HEK293 (cell line): ENCODE results near the gene UBB.

ENCODE experiments used
- EGR2 ChIP-seq: fragments of 450-650 bp; formaldehyde crosslinking; IDR thresholded peaks from 2 replicates; pipeline ENCODE4 v1.5.1; 2016; ENCODE audit warnings: low read depth, missing biosample characterization, missing genetic modification characterization
- GFI1B ChIP-seq: fragments of 450-650 bp; formaldehyde crosslinking; IDR thresholded peaks from 2 replicates; pipeline ENCODE4 v1.5.1; 2016; ENCODE audit warnings: missing biosample characterization, missing genetic modification characterization
- GLIS2 ChIP-seq: fragments of 450-650 bp; formaldehyde crosslinking; IDR thresholded peaks from 2 replicates; pipeline ENCODE4 v1.5.1; 2016; ENCODE audit warnings: missing biosample characterization, missing genetic modification characterization
- KLF8 ChIP-seq: fragments of 450-650 bp; formaldehyde crosslinking; IDR thresholded peaks from 2 replicates; pipeline ENCODE4 v1.5.1; 2016; ENCODE audit warnings: missing biosample characterization, missing genetic modification characterization
- SETDB1 ChIP-seq: IDR thresholded peaks from one replicate; pipeline ENCODE4 v1.6.1; 2017; ENCODE audit warnings: mild to moderate bottlenecking, low read length, moderate library complexity, mixed read lengths; ENCODE audit not compliant: insufficient read length
- ZBTB8A ChIP-seq: fragments of 450-650 bp; formaldehyde crosslinking; IDR thresholded peaks from 2 replicates; pipeline ENCODE4 v1.5.1; 2016; ENCODE audit warnings: missing biosample characterization, missing genetic modification characterization
- ZFP37 ChIP-seq: fragments of 450-650 bp; formaldehyde crosslinking; IDR thresholded peaks from 2 replicates; pipeline ENCODE4 v1.5.1; 2016; ENCODE audit warnings: missing biosample characterization, missing genetic modification characterization
- ZNF140 ChIP-seq: fragments of 450-650 bp; formaldehyde crosslinking; IDR thresholded peaks from 2 replicates; pipeline ENCODE4 v1.5.1; 2016; ENCODE audit warnings: missing biosample characterization, missing genetic modification characterization
- ZNF214 ChIP-seq: fragments of 450-650 bp; formaldehyde crosslinking; IDR thresholded peaks from 2 replicates; pipeline ENCODE4 v1.5.1; 2017; ENCODE audit warnings: missing biosample characterization, mild to moderate bottlenecking, missing genetic modification characterization, borderline replicate concordance
- ZNF221 ChIP-seq: fragments of 450-650 bp; formaldehyde crosslinking; IDR thresholded peaks from 2 replicates; pipeline ENCODE4 v1.5.1; 2017; ENCODE audit warnings: missing biosample characterization, missing genetic modification characterization, borderline replicate concordance
- ZNF311 ChIP-seq: fragments of 450-650 bp; formaldehyde crosslinking; IDR thresholded peaks from 2 replicates; pipeline ENCODE4 v1.5.1; 2017; ENCODE audit warnings: missing biosample characterization, missing genetic modification characterization, borderline replicate concordance
- ZNF354C ChIP-seq: fragments of 450-650 bp; formaldehyde crosslinking; IDR thresholded peaks from 2 replicates; pipeline ENCODE4 v1.5.1; 2016; ENCODE audit warnings: missing biosample characterization, missing genetic modification characterization, low read depth, borderline replicate concordance
- ZNF391 ChIP-seq: fragments of 450-650 bp; formaldehyde crosslinking; IDR thresholded peaks from 2 replicates; pipeline ENCODE4 v1.5.1; 2016; ENCODE audit warnings: low read depth, missing biosample characterization, missing genetic modification characterization, borderline replicate concordance
- ZNF416 ChIP-seq: fragments of 450-650 bp; formaldehyde crosslinking; IDR thresholded peaks from 2 replicates; pipeline ENCODE4 v1.5.1; 2016; ENCODE audit warnings: missing biosample characterization, missing genetic modification characterization
- ZNF530 ChIP-seq: fragments of 450-650 bp; formaldehyde crosslinking; IDR thresholded peaks from 2 replicates; pipeline ENCODE4 v1.5.1; 2016; ENCODE audit warnings: low read depth, missing biosample characterization, missing genetic modification characterization
- ZNF571 ChIP-seq: fragments of 450-650 bp; formaldehyde crosslinking; IDR thresholded peaks from 2 replicates; pipeline ENCODE4 v1.5.0; 2017; ENCODE audit warnings: missing biosample characterization, missing genetic modification characterization
- ZNF626 ChIP-seq: fragments of 450-650 bp; sonication (Bioruptor Pico); formaldehyde crosslinking; IDR thresholded peaks from 2 replicates; pipeline ENCODE4 v1.5.1; 2018; ENCODE audit warnings: missing biosample characterization, missing genetic modification characterization, inconsistent platforms
- ZNF776 ChIP-seq: fragments of 450-650 bp; formaldehyde crosslinking; IDR thresholded peaks from 2 replicates; pipeline ENCODE4 v1.5.0; 2017; ENCODE audit warnings: missing biosample characterization, missing genetic modification characterization, borderline replicate concordance
- ZNF791 ChIP-seq: fragments of 450-650 bp; formaldehyde crosslinking; IDR thresholded peaks from 2 replicates; pipeline ENCODE4 v1.5.1; 2016; ENCODE audit warnings: missing biosample characterization, missing genetic modification characterization
- TF ChIP-seq, protein P1 (sequence below): fragments of 450-650 bp; formaldehyde crosslinking; IDR thresholded peaks from 2 replicates; pipeline ENCODE4 v1.5.1; 2016; ENCODE audit warnings: missing biosample characterization, missing genetic modification characterization
- TF ChIP-seq, protein P2 (sequence below): fragments of 450-650 bp; IDR thresholded peaks from 2 replicates; pipeline ENCODE4 v1.5.1; 2018; ENCODE audit warnings: missing biosample characterization, missing genetic modification characterization
- TF ChIP-seq, protein P3 (sequence below): fragments of 450-650 bp; formaldehyde crosslinking; IDR thresholded peaks from 2 replicates; pipeline ENCODE4 v1.5.1; 2016; ENCODE audit warnings: missing biosample characterization, missing genetic modification characterization
- TF ChIP-seq, protein P4 (sequence below): sonication (generic); formaldehyde crosslinking; IDR thresholded peaks from 2 replicates; pipeline ENCODE4 v1.8.1; 2022; ENCODE audit warnings: mild to moderate bottlenecking, moderate library complexity, missing genetic modification reagents
- TF ChIP-seq, protein P5 (sequence below): fragments of 450-650 bp; formaldehyde crosslinking; IDR thresholded peaks from 2 replicates; pipeline ENCODE4 v1.5.1; 2016; ENCODE audit warnings: missing biosample characterization, missing genetic modification characterization
- TF ChIP-seq, protein P6 (sequence below): fragments of 450-650 bp; formaldehyde crosslinking; IDR thresholded peaks from 2 replicates; pipeline ENCODE4 v1.5.1; 2016; ENCODE audit warnings: missing biosample characterization, missing genetic modification characterization
- TF ChIP-seq, protein P7 (sequence below): fragments of 450-650 bp; formaldehyde crosslinking; conservative IDR thresholded peaks from 2 replicates; pipeline ENCODE4 v1.5.1; 2016; ENCODE audit warnings: low read depth, missing biosample characterization, missing genetic modification characterization

The UBB gene

DNA sequence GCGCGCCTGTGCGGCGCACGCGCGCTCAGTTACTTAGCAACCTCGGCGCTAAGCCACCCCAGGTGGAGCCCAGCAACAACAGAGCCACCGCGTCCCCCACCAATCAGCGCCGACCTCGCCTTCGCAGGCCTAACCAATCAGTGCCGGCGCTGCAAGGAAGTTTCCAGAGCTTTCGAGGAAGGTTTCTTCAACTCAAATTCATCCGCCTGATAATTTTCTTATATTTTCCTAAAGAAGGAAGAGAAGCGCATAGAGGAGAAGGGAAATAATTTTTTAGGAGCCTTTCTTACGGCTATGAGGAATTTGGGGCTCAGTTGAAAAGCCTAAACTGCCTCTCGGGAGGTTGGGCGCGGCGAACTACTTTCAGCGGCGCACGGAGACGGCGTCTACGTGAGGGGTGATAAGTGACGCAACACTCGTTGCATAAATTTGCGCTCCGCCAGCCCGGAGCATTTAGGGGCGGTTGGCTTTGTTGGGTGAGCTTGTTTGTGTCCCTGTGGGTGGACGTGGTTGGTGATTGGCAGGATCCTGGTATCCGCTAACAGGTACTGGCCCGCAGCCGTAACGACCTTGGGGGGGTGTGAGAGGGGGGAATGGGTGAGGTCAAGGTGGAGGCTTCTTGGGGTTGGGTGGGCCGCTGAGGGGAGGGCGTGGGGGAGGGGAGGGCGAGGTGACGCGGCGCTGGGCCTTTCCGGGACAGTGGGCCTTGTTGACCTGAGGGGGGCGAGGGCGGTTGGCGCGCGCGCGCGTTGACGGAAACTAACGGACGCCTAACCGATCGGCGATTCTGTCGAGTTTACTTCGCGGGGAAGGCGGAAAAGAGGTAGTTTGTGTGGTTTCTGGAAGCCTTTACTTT is at the start of gene UBB (continued):
- TF ChIP-seq, protein P1, sequence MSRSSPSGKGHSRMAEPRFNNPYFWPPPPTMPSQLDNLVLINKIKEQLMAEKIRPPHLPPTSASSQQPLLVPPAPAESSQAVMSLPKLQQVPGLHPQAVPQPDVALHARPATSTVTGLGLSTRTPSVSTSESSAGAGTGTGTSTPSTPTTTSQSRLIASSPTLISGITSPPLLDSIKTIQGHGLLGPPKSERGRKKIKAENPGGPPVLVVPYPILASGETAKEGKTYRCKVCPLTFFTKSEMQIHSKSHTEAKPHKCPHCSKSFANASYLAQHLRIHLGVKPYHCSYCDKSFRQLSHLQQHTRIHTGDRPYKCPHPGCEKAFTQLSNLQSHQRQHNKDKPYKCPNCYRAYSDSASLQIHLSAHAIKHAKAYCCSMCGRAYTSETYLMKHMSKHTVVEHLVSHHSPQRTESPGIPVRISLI = no peak
- TF ChIP-seq, protein P2, sequence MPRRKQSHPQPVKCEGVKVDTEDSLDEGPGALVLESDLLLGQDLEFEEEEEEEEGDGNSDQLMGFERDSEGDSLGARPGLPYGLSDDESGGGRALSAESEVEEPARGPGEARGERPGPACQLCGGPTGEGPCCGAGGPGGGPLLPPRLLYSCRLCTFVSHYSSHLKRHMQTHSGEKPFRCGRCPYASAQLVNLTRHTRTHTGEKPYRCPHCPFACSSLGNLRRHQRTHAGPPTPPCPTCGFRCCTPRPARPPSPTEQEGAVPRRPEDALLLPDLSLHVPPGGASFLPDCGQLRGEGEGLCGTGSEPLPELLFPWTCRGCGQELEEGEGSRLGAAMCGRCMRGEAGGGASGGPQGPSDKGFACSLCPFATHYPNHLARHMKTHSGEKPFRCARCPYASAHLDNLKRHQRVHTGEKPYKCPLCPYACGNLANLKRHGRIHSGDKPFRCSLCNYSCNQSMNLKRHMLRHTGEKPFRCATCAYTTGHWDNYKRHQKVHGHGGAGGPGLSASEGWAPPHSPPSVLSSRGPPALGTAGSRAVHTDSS (tag by site-specific recombination) = peak; percentile 68
- no peak for TF ChIP-seq ZNF221 (tag by site-specific recombination)
- TF ChIP-seq ZNF791 (tag by site-specific recombination) = no peak
- no peak for TF ChIP-seq ZNF776 (tag by site-specific recombination)
- TF ChIP-seq, protein P3, sequence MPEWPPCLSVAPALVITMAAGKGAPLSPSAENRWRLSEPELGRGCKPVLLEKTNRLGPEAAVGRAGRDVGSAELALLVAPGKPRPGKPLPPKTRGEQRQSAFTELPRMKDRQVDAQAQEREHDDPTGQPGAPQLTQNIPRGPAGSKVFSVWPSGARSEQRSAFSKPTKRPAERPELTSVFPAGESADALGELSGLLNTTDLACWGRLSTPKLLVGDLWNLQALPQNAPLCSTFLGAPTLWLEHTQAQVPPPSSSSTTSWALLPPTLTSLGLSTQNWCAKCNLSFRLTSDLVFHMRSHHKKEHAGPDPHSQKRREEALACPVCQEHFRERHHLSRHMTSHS (tag by site-specific recombination) = no peak
- no peak for TF ChIP-seq ZNF416 (tag by site-specific recombination)
- no peak for TF ChIP-seq ZNF140 (tag by site-specific recombination)
- peak; percentile 74; the same call in 1 of the 2 replicates for TF ChIP-seq ZBTB8A (tag by site-specific recombination)
- no peak for TF ChIP-seq ZNF626
- TF ChIP-seq ZNF530 (tag by site-specific recombination) = no peak
- peak; percentile 78 for TF ChIP-seq SETDB1
- no peak for TF ChIP-seq ZNF571 (tag by site-specific recombination)
- TF ChIP-seq, protein P4, sequence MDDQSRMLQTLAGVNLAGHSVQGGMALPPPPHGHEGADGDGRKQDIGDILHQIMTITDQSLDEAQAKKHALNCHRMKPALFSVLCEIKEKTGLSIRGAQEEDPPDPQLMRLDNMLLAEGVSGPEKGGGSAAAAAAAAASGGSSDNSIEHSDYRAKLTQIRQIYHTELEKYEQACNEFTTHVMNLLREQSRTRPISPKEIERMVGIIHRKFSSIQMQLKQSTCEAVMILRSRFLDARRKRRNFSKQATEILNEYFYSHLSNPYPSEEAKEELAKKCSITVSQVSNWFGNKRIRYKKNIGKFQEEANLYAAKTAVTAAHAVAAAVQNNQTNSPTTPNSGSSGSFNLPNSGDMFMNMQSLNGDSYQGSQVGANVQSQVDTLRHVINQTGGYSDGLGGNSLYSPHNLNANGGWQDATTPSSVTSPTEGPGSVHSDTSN (CRISPR knock-in tag) = 0 out of 2 replicates have a peak, but pooled peaks have one; percentile 13
- TF ChIP-seq, protein P5, sequence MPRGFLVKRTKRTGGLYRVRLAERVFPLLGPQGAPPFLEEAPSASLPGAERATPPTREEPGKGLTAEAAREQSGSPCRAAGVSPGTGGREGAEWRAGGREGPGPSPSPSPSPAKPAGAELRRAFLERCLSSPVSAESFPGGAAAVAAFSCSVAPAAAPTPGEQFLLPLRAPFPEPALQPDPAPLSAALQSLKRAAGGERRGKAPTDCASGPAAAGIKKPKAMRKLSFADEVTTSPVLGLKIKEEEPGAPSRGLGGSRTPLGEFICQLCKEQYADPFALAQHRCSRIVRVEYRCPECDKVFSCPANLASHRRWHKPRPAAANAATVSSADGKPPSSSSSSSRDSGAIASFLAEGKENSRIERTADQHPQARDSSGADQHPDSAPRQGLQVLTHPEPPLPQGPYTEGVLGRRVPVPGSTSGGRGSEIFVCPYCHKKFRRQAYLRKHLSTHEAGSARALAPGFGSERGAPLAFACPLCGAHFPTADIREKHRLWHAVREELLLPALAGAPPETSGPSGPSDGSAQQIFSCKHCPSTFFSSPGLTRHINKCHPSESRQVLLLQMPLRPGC (tag by site-specific recombination) = peak; percentile 91
- TF ChIP-seq, protein P6, sequence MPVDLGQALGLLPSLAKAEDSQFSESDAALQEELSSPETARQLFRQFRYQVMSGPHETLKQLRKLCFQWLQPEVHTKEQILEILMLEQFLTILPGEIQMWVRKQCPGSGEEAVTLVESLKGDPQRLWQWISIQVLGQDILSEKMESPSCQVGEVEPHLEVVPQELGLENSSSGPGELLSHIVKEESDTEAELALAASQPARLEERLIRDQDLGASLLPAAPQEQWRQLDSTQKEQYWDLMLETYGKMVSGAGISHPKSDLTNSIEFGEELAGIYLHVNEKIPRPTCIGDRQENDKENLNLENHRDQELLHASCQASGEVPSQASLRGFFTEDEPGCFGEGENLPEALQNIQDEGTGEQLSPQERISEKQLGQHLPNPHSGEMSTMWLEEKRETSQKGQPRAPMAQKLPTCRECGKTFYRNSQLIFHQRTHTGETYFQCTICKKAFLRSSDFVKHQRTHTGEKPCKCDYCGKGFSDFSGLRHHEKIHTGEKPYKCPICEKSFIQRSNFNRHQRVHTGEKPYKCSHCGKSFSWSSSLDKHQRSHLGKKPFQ = no peak
- peak; percentile 85 for TF ChIP-seq GLIS2
- peak; percentile 99 for TF ChIP-seq KLF8 (tag by site-specific recombination)
- no peak for TF ChIP-seq ZNF354C (tag by site-specific recombination)
- TF ChIP-seq GFI1B = no peak
- no peak for TF ChIP-seq ZFP37 (tag by site-specific recombination)
- peak; percentile 90 for TF ChIP-seq EGR2
- TF ChIP-seq ZNF214 = no peak
- TF ChIP-seq ZNF391 (tag by site-specific recombination) = peak; percentile 96
- TF ChIP-seq, protein P7, sequence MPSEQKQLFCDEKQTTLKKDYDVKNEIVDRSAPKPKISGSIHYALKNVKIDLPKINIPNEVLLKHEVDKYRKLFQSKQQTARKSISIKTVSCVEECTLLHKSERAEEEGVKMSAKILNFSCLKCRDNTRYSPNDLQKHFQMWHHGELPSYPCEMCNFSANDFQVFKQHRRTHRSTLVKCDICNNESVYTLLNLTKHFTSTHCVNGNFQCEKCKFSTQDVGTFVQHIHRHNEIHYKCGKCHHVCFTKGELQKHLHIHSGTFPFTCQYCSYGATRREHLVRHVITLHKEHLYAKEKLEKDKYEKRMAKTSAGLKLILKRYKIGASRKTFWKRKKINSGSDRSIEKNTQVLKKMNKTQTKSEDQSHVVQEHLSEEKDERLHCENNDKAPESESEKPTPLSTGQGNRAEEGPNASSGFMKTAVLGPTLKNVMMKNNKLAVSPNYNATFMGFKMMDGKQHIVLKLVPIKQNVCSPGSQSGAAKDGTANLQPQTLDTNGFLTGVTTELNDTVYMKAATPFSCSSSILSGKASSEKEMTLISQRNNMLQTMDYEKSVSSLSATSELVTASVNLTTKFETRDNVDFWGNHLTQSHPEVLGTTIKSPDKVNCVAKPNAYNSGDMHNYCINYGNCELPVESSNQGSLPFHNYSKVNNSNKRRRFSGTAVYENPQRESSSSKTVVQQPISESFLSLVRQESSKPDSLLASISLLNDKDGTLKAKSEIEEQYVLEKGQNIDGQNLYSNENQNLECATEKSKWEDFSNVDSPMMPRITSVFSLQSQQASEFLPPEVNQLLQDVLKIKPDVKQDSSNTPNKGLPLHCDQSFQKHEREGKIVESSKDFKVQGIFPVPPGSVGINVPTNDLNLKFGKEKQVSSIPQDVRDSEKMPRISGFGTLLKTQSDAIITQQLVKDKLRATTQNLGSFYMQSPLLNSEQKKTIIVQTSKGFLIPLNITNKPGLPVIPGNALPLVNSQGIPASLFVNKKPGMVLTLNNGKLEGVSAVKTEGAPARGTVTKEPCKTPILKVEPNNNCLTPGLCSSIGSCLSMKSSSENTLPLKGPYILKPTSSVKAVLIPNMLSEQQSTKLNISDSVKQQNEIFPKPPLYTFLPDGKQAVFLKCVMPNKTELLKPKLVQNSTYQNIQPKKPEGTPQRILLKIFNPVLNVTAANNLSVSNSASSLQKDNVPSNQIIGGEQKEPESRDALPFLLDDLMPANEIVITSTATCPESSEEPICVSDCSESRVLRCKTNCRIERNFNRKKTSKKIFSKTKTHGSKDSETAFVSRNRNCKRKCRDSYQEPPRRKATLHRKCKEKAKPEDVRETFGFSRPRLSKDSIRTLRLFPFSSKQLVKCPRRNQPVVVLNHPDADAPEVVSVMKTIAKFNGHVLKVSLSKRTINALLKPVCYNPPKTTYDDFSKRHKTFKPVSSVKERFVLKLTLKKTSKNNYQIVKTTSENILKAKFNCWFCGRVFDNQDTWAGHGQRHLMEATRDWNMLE (tag by site-specific recombination) = peak; percentile 90
- TF ChIP-seq ZNF311 (tag by site-specific recombination) = no peak
